ENCODE results near the gene DCXR. TPM values are rescaled to one million over a fixed set of nuclear protein-coding genes. Genes with fewer than 3 reads are reported as not detected.
A peak's percentile ranks its signal among the peaks of the same experiment; 100 is the strongest.

Gene DCXR
- total RNA-seq, 1 experiment from 2014 or later, result 306 TPM

DNA sequence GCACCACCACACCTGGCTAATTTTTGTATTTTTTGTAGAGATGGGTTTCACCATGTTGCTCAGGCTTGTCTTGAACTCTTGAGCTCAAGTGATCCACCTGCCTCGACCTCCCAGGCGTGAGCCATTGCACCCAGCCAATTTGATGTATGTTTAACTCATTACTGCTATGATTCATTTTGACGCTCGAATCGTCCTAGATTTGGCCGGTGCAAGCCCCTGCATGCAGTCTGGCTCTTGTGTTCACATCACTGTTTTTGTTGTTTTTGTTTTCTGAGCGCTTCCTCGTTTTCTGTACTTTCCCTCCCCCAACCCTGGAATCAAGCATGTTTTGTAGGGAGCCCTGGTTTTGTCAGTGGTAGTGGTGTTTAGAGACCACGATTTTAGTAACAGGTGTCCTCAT is 35.9 kb upstream of the DCXR start:
- no peak for TF ChIP-seq SRF (IDR thresholded peaks at IDR 0.05; ENCODE audit: low read depth)
- 0 out of 2 replicates have a peak, but pooled peaks have one; percentile 27 for TF ChIP-seq ZFX (IDR thresholded peaks at IDR 0.05)
- TF ChIP-seq MAX (IDR thresholded peaks at IDR 0.05), result no peak
- POLR2A ChIA-PET, result no interaction called here
- Histone ChIP-seq H4K20me1 (ENCODE audit: insufficient read depth) (peaks cover 8% of the 10 kb centered on the region; the same call in 1 of the 2 replicates), H3K27me3 (ENCODE audit: insufficient read depth, low read length) (no peaks in the 10 kb centered on the region), H3K4me2 (ENCODE audit: low read length) (no peak overlapping the region), H3K9ac (ENCODE audit: low read length) (no peak overlapping the region), H3K79me2 (ENCODE audit: insufficient read depth, low read length) (no peaks in the 10 kb centered on the region), H3K4me3 (replicated peaks in 1 of 2; ENCODE audit: low read depth in 1 of 2, low read length in 2 of 2) (no peak overlapping the region), H2AFZ (ENCODE audit: low read depth, low read length, poor library complexity, severe bottlenecking) (no peak overlapping the region), H3K27ac (ENCODE audit: low read depth, low read length) (no peak overlapping the region), H3K36me3 (ENCODE audit: control insufficient read depth in 1 of 2, insufficient read depth in 2 of 2, low read length in 2 of 2) (peaks cover 0 to 5% of the 10 kb centered on the region in 2 experiments; a peak in 1 of 4 replicates), H3K9me2 (ENCODE audit: insufficient read depth) (no peaks in the 10 kb centered on the region), H3K9me3 (ENCODE audit: control insufficient read depth in 1 of 2, insufficient read depth in 1 of 2, low read depth in 1 of 2, low read length in 2 of 2) (no peaks in the 10 kb centered on the region), H3K4me1 (ENCODE audit: control insufficient read depth in 1 of 2, insufficient read depth in 2 of 2, low read length in 2 of 2) (no peaks in the 10 kb centered on the region)
- DNase-seq (ENCODE audit: low read depth, low spot score) (no peak), ATAC-seq (no peak)
- RAD21 ChIA-PET (ENCODE audit: low non-redundant PET in 1 of 2, low total read pairs in 2 of 2, uncharacterized antibody in 2 of 2, unreplicated experiment in 2 of 2), result no interaction called here
- BruUV-seq (replicated peaks), result no TSS peak
- CTCF ChIA-PET, result no interaction called here
- intact Hi-C loops (cut with micrococcal nuclease), result no loop called here

- H3K4me3 ChIP-seq (replicated peaks in 1 of 2; ENCODE audit: low read depth in 1 of 2, low read length in 2 of 2), result no peak overlapping the region
- POLR2A ChIA-PET, result interaction anchor here (0.6 kb wide), 1 partner anchor 50 kb away, joined by 3 read pairs; the partner anchor contains the start of genes CENPX and LRRC45
Measured at GRCh38 chr17:82072827-82073226, 35.3 kb upstream of the DCXR start.

More at GRCh38 chr17:82072827-82073226, 35.3 kb upstream of the DCXR start:
- no TSS peak for BruUV-seq (replicated peaks)
- RAD21 ChIA-PET (ENCODE audit: low non-redundant PET in 1 of 2, low total read pairs in 2 of 2, uncharacterized antibody in 2 of 2, unreplicated experiment in 2 of 2), result no interaction called here
- CTCF ChIA-PET, result no interaction called here
- Histone ChIP-seq H3K4me2 (ENCODE audit: low read length) (no peak overlapping the region), H3K9ac (ENCODE audit: low read length) (no peak overlapping the region), H3K4me1 (ENCODE audit: control insufficient read depth in 1 of 2, insufficient read depth in 2 of 2, low read length in 2 of 2) (no peaks in the 10 kb centered on the region), H3K9me3 (ENCODE audit: control insufficient read depth in 1 of 2, insufficient read depth in 1 of 2, low read depth in 1 of 2, low read length in 2 of 2) (no peaks in the 10 kb centered on the region), H2AFZ (ENCODE audit: low read depth, low read length, poor library complexity, severe bottlenecking) (no peak overlapping the region), H3K9me2 (ENCODE audit: insufficient read depth) (no peaks in the 10 kb centered on the region), H3K27ac (ENCODE audit: low read depth, low read length) (no peak overlapping the region), H3K27me3 (ENCODE audit: insufficient read depth, low read length) (no peaks in the 10 kb centered on the region), H3K79me2 (ENCODE audit: insufficient read depth, low read length) (no peaks in the 10 kb centered on the region), H3K36me3 (ENCODE audit: control insufficient read depth in 1 of 2, insufficient read depth in 2 of 2, low read length in 2 of 2) (no peaks in the 10 kb centered on the region), H4K20me1 (ENCODE audit: insufficient read depth) (peaks cover 2% of the 10 kb centered on the region; the same call in 1 of the 2 replicates)
- TF ChIP-seq TCF7L2 (IDR thresholded peaks at IDR 0.05; ENCODE audit: borderline replicate concordance, extremely low read depth, insufficient read depth, insufficient read length) (no peak), FOSL1 (IDR thresholded peaks at IDR 0.05; ENCODE audit: low read depth) (no peak), SRF (IDR thresholded peaks at IDR 0.05; ENCODE audit: low read depth) (no peak), ZBTB33 (IDR thresholded peaks at IDR 0.05; ENCODE audit: extremely low read depth, insufficient replicate concordance, low read length) (no peak), CEBPB (IDR thresholded peaks at IDR 0.05; ENCODE audit: low read depth) (no peak)
- ATAC-seq (no peak), DNase-seq (ENCODE audit: low read depth, low spot score) (no peak)
- intact Hi-C loops (cut with micrococcal nuclease), result no loop called here
